AG09309 (cell line): Measurements from ENCODE around the gene ZMYM4.

ENCODE experiments used
- DNase-seq: peaks from one replicate; pipeline ENCODE4 v3.0.0-alpha.2; 2010; ENCODE audit warnings: low read depth
- H3K4me3 ChIP-seq: 2 replicates; pipeline ENCODE4 v1.5.1; 2011; ENCODE audit warnings: mild to moderate bottlenecking, low read depth, low read length, moderate library complexity; ENCODE audit not compliant: control insufficient read depth
- TF ChIP-seq, protein P1 (sequence below): IDR thresholded peaks from 2 replicates; pipeline ENCODE4 v1.5.1; 2011; ENCODE audit warnings: mild to moderate bottlenecking, low read depth, low read length, inconsistent platforms; ENCODE audit not compliant: insufficient read depth, control insufficient read depth; ENCODE audit errors: missing control alignments

Gene ZMYM4

DNA sequence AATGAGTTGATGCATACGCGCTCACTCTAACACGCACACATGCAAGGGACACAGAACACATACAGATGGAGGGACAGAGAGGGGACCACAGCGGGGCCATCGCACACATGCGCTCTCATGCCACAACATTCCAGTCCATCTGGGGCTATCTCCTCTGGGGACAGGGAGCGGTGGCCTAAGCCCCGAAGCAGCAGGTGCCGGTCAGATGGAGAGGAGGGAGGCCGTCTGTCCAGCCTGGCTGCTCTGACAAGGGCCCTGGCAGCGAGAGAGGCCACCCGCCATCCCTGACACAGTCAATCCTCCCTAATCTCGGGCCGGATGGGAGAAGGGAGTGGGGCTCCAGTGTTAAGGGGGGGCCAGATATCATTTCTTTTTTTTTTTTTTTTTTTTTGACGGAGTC is 165.2 kb downstream of the ZMYM4 start:
- no peak for DNase-seq
- TF ChIP-seq, protein P1, sequence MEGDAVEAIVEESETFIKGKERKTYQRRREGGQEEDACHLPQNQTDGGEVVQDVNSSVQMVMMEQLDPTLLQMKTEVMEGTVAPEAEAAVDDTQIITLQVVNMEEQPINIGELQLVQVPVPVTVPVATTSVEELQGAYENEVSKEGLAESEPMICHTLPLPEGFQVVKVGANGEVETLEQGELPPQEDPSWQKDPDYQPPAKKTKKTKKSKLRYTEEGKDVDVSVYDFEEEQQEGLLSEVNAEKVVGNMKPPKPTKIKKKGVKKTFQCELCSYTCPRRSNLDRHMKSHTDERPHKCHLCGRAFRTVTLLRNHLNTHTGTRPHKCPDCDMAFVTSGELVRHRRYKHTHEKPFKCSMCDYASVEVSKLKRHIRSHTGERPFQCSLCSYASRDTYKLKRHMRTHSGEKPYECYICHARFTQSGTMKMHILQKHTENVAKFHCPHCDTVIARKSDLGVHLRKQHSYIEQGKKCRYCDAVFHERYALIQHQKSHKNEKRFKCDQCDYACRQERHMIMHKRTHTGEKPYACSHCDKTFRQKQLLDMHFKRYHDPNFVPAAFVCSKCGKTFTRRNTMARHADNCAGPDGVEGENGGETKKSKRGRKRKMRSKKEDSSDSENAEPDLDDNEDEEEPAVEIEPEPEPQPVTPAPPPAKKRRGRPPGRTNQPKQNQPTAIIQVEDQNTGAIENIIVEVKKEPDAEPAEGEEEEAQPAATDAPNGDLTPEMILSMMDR: no peak
- no peak overlapping the region for H3K4me3 ChIP-seq

DNA sequence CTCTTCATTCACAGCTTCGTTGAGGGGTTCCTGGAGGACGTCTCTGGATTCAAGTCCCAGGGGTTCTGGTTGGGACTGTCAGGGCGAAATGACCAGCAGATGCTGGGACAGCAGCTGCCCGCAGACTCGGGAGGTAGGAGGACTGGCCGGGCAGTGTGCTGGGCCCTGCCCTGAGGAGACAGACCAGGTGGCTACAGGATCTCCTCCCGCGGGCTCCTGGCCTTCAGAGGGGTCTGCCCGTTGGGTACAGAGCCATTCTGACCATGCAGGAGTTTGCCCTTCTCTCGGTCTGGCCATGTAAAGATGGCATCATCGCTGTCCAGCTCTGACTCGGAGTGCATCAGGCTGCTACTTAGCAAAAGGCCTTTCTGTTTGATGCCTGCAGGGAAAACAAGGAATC is 166.2 kb downstream of the ZMYM4 start:
- TF ChIP-seq, protein P1: no peak
- no peak for DNase-seq
- H3K4me3 ChIP-seq: no peak overlapping the region

DNA sequence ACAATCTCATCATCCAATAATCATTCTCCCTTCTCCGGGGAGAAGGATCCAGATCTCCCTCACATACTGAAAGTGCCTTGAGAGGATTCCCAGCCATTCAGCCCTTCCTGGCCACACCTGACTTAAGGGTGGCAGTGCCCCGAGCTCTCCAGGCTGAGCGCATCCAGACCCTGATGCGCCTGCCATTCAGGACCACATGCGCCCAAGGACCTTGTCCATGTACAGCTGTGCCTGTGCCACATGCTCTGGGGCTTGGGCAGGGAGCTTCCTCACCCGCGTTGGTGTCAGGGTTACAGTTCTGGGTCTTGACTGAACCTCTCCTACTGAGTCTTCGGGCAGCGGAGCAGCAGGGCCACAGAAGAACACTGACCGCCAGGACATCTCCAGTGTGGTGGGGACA is 167.6 kb downstream of the ZMYM4 start:
- DNase-seq: no peak
- TF ChIP-seq, protein P1: no peak
- H3K4me3 ChIP-seq: no peak overlapping the region

DNA sequence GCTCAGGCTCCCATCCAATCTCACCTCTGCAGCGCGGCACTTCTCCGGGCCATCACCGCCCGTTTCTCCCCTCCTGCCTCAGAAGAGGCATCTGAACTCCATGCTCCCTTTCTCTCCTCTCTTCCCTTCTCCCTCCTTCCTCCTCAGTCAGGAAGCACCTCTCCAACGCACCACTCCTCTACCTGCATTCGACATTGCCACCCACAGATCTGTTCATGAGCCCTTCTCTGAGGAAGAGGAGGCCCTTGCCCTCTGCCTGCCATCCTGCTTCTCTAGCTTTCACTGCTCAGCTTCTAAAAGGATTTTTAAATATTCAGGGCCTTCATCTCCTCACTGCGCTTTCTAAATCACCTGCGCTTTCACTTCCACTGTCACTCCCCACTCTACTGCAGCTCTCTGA is 168.7 kb downstream of the ZMYM4 start:
- TF ChIP-seq, protein P1: no peak
- H3K4me3 ChIP-seq: no peak overlapping the region
- DNase-seq: no peak

DNA sequence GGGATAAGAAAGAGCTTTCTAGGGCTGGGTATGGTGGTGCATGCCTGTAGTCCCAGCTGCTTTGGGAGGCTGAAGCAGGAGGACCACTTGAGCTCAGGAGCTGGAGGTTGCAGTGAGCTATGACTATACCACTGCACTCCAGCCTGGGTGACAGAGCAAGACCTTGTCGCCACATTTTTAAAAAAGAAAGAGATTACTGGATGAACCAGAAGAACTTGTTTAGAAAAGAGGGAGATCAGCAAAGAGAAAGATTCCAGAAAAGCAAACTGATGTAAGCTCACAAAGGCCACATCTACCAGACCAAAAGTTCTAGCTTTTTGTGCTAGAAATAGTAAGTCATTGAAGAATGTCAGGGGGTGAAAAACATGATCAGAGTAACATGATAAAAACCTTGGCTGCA is 171.1 kb downstream of the ZMYM4 start:
- H3K4me3 ChIP-seq: no peak overlapping the region
- TF ChIP-seq, protein P1: no peak
- DNase-seq: no peak

DNA sequence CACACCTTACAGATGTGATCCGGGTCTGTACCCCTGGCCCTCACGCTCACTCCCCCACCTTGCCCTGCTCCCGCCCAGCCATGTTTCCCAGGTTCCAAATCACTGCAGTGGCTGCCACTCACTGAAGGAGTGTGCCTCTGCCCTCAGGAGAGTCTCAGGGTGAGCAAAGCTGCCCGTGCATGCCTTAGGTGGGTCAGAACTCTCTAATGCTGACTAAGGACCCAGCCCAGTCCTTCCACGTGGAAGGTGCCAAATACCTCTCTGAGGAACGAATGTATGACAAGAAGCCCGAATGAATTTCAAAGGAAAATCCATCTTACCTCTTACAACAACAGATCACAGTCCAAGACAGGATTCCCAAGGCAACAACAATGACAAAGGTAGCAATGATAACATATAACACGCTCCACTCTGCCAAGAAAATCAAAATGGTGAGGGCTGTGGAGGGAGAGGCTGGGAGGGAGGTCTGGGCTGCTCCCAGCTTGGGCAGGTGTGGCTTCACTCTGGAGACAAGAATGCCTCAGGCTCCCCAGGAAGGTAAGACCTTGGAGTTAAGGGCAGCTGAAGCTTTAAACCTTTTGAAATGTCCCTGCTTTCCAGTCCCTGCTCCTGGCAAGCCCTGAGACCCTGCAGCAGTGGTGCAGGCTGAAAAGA is 173.5 kb downstream of the ZMYM4 start:
- no peak overlapping the region for H3K4me3 ChIP-seq
- DNase-seq: no peak
- TF ChIP-seq, protein P1: no peak

DNA sequence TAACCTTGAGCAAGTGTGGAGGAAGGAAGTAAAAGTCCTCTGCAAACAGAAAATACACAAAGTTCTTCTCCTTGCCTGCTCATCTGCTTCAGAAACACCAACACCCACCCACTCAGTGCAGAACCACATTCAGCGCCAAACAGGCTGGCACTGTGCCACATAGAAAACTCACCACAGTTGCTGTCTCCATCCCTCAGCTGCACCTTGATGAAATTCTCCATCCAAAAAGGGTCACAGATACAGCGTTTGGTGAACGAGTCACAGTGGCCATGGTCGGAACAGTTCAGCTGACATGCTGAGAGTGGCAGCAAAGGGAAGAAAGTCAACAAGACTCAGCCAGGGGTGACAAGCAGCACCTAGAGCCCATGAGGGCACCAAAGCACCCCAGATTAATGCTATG is 174.2 kb downstream of the ZMYM4 start:
- no peak overlapping the region for H3K4me3 ChIP-seq
- TF ChIP-seq, protein P1: no peak
- no peak for DNase-seq
